COR-L47 (cell line): Measurements from ENCODE around the gene TSC22D4.

Source experiments
- DNase-seq: peaks from one replicate; lab custom pipeline; 2025; lab: John Stamatoyannopoulos, UW

The TSC22D4 gene

DNA sequence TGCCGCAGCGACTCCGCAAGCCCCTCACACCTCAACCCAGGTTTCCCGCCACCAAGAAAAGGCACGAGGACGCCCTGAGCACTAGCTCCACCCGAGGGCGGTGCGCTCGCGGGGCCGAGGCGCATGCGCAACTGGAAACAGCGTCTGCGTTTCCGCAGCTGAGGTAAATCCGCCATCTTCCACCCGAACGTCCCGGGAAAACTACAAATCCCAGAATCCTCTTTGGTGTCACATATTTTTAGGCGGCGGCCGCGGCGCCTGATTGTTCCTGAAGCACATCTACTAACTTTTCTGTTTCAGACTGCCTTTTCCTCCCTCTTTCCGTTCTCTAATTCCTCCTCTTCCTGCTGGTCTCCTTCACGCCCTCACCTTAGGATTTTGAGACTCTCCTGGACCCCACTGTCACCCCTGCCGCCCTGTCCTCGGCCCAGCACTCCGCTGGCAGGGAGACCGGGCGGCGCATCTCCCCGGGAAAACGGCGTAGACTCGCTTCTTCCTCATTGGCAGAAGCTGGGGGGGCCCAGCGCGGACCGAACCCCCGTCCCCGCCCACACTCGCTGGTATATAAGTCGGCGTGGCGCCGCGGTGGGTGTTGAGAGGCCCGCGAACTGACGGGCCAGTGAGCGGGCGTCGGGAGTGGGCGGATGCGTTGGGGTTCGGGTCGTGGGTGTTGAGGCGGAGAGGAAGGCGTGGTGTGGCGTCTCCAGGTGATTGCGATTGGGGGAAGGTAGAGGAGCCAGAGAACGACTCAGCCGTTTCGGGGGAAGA lies 50.6 kb downstream of the TSC22D4 start, which contains the start of gene ZCWPW1:
TSS of gene ZCWPW1 (minus strand) at position 505 of the 768 bp plus-strand sequence. CDS start 8,054 bp downstream, outside the sequence.
- peak; percentile 95 for DNase-seq

DNA sequence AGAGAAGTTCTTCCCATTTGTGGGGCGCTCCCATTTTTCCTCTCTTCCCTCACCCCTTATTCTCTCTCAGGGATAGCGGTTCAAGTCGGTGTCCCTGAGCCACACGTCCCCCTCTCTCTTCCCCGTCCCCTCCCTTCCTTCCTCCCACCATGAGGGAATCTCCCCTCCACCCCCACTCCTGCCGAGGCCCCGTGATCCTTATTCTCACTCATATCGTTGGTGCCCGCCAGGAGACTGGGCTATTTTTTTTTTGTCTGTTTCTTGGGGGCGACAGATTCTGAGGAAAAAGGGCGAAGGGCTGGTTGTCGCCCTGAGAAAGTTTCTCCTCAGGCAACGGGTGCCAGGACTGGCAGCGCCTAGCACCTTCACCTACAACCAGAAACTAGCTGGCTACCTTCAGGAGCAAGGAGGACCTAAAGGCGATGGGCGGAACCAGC lies 51.2 kb downstream of the TSC22D4 start:
- DNase-seq, result no peak

DNA sequence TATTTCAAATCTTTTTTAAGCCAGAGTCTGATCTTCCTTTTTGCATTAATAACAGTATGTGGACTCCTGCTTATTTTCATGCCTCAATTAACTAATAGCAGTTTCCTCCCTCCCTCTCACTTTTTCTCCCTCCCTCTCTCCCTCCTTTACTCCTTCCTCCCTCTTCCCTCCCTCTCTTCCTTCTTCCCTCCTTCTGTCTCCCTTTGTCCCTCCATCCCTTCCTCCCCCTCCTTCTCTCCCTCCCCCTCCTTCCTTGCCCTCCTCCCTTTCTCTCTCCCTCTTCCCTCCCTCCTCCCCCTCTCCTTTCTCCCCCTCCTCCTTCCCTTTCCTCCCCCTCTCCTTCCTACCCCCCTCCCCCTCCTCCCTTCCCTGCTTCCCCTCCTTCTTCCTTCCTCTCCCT lies 52.5 kb downstream of the TSC22D4 start:
- DNase-seq, result no peak

DNA sequence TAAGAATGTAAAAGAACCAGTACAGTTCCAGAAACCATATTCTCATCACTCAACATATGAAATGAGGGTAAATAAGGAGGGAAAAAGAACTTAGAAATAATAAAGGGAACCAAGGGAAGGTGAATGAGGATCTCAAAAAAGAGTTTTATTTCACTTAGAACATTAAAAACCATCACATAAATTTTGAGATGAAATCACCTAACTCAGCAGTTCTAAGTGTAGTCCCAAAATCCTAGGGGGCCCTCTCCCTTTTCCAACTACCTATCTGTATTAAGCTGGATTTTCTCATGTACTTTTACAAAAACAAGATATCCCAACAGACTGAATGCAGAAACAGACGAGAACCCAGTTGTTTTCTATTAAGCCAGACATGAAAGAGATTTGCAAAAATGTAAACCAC lies 53.7 kb downstream of the TSC22D4 start:
- no peak for DNase-seq

DNA sequence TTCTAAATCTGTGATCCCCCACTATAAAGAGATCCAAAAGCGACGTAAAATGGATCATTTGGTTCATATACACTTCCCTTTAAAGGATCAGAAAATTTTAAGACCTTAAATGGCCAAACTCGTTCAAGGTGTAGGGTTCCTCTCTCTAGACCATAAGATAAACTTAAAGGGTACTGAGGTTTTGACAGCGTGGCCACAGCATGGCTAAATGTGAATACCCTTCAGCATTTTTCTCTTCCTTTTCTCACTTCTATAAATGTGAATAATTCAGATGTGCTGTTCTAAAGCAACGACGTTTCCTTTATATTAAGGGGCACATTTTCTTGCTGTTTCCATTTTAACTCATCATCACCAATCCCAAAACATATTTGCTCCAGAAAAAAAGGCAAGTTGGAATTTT lies 55.7 kb downstream of the TSC22D4 start:
- no peak for DNase-seq

DNA sequence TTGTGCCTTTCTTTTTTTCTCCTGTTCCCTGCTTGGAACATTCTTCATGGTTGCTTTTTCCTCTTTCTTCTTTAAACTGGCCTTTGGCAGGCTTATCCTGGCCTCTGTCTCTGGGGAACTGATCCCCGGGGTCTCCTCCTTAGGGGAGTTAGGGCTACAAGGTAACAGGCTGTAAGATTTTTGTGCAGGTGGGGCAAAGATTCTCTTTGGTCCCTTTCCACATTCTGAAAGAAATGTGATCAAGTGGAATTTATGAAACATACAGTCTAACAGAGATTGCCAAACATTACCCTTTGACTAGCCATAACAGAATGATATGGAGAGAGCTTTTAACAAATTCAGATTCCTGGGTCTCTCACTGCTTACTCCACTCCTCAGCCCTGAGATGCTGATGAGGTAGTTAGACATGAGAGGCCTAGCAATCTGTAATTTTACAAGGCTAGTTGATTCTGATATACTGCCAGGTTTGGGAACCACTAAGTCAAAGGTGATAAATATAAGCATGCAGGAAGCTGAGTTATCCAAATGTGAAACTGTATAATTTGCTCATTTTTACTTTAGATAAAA lies 59.3 kb downstream of the TSC22D4 start:
- no peak for DNase-seq

DNA sequence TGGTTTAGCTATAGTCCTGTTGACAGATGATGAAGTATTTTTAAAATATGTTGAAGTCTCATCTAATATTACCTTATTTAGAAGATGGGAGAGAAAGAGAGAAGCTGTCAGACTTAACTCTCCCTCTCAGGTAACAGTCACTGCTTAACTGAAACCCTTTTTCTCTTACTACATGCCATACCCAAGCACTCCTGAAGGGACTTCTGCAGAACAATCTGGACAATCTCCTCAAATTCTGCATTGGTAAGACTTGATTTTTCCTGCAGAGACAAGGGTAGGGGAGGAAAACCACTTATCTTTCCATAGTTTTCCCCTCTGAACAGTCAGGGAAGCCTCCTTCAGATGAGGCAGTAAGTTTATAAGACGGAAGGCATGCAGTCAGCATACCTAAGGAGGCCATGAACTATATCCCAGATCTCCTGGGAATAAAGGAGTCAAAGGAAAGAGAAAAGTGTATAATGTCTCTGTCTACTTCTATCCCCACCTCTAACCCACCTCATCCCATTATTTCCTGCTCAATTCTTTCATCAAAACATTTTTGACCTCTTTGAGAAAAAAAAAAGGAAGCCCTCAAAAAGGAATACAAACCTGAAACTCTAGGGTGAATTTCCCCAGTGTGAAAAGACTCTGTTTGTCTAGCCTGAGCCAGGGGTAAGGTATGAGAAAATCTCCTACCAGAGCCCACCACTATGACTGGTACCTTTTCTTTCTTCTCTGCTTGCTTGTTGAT lies 59.9 kb downstream of the TSC22D4 start:
- DNase-seq, result no peak
